WTC11 (cell line): ENCODE results near the gene SLC19A1.

Experiments used
- CTCF ChIP-seq: fragments of 200-600 bp; IDR thresholded peaks from 2 replicates; pipeline ENCODE4 v1.8.0; 2022; ENCODE audit warnings: antibody characterized with exemption
- TEAD1 ChIP-seq: sonication (generic); formaldehyde crosslinking; IDR thresholded peaks from 2 replicates; pipeline ENCODE4 v1.8.0; 2022; ENCODE audit warnings: mild to moderate bottlenecking, missing genetic modification reagents
- USF2 ChIP-seq: sonication (generic); formaldehyde crosslinking; IDR thresholded peaks from 2 replicates; pipeline ENCODE4 v1.8.1; 2023; ENCODE audit warnings: mild to moderate bottlenecking, missing genetic modification reagents, moderate library complexity
- ZNF138 ChIP-seq: sonication (generic); formaldehyde crosslinking; conservative IDR thresholded peaks from 2 replicates; pipeline ENCODE4 v1.8.1; 2022; ENCODE audit warnings: mild to moderate bottlenecking, moderate library complexity, missing genetic modification reagents
- ZNF232 ChIP-seq: sonication (generic); formaldehyde crosslinking; IDR thresholded peaks from 2 replicates; pipeline ENCODE4 v1.8.0; 2022; ENCODE audit warnings: mild to moderate bottlenecking, missing genetic modification reagents
- ZNF317 ChIP-seq: sonication (generic); formaldehyde crosslinking; IDR thresholded peaks from 2 replicates; pipeline ENCODE4 v1.8.1; 2023; ENCODE audit warnings: low read depth, mild to moderate bottlenecking, moderate library complexity, missing genetic modification reagents, borderline replicate concordance

GRCh38 chr21:45525153-45525909 is 16.9 kb downstream of the SLC19A1 start:
- no peak for TF ChIP-seq TEAD1 (CRISPR knock-in tag)
- no peak for TF ChIP-seq CTCF
- no peak for TF ChIP-seq ZNF232 (CRISPR knock-in tag)
- no peak for TF ChIP-seq ZNF317 (CRISPR knock-in tag)
- TF ChIP-seq USF2 (CRISPR knock-in tag), result no peak
- no peak for TF ChIP-seq ZNF138 (CRISPR knock-in tag)
